H1 (cell line): ENCODE measurements around the gene MYLK3.

Experiments used
- BRCA1 ChIP-seq: IDR thresholded peaks from 2 replicates; pipeline ENCODE4 v1.6.1; 2012; ENCODE audit warnings: low read depth, low read length, improper control_type of control experiment
- CBX5 ChIP-seq: fragments of 300-800, 300-1000 bp; sonication (generic); IDR thresholded peaks from 2 replicates; pipeline ENCODE4 v1.7.1; 2016; ENCODE audit warnings: antibody characterized with exemption, low read length, low read depth
- CHD2 ChIP-seq: IDR thresholded peaks from 2 replicates; pipeline ENCODE4 v1.6.1; 2012; ENCODE audit warnings: low read length, improper control_type of control experiment
- CTBP2 ChIP-seq: IDR thresholded peaks from 2 replicates; pipeline ENCODE4 v1.7.0; 2011; ENCODE audit warnings: borderline replicate concordance, mild to moderate bottlenecking, moderate library complexity, mixed read lengths, low read length; ENCODE audit not compliant: insufficient read depth, insufficient read length
- CTCF ChIP-seq, 3 experiments: IDR thresholded peaks; 1 replicate in 2 of 3; 2 replicates in 1 of 3; pipeline versions ENCODE4 v1.5.1 to v1.6.1; 2011; ENCODE audit warnings: low read length in 3 of 3, mild to moderate bottlenecking in 3 of 3, inconsistent platforms in 2 of 3, low read depth in 1 of 3, moderate library complexity in 1 of 3; ENCODE audit not compliant: insufficient read depth in 1 of 3; ENCODE audit errors: control extremely low read depth in 1 of 3
- FOSL1 ChIP-seq: IDR thresholded peaks from 2 replicates; pipeline ENCODE4 v1.6.1; 2011; ENCODE audit warnings: mild to moderate bottlenecking, low read depth, low read length, moderate library complexity; ENCODE audit not compliant: insufficient read depth
- HDAC6 ChIP-seq: IDR thresholded peaks from one replicate; pipeline ENCODE4 v1.7.1; 2012; ENCODE audit warnings: low read depth, mild to moderate bottlenecking, inconsistent platforms, low read length, moderate library complexity
- POLR2A ChIP-seq, 2 experiments: IDR thresholded peaks; 1 replicate in 1 of 2; 2 replicates in 1 of 2; pipeline ENCODE4 v1.6.1; 2011; ENCODE audit warnings: low read depth in 2 of 2, low read length in 2 of 2, mild to moderate bottlenecking in 2 of 2; ENCODE audit errors: control extremely low read depth in 1 of 2
- POLR2AphosphoS5 ChIP-seq: IDR thresholded peaks from 2 replicates; pipeline ENCODE4 v1.6.1; 2011; ENCODE audit warnings: low read depth, low read length
- RAD21 ChIP-seq, 2 experiments: IDR thresholded peaks in 1 of 2; conservative IDR thresholded peaks in 1 of 2; 2 replicates each; pipeline ENCODE4 v1.6.1; 2011; ENCODE audit warnings: low read depth in 2 of 2, low read length in 2 of 2, improper control_type of control experiment in 1 of 2, inconsistent platforms in 1 of 2, mild to moderate bottlenecking in 1 of 2, moderate library complexity in 1 of 2
- TAF1 ChIP-seq: IDR thresholded peaks from 2 replicates; pipeline ENCODE4 v1.6.1; 2011; ENCODE audit warnings: mild to moderate bottlenecking, low read depth, low read length
- ZNF274 ChIP-seq: IDR thresholded peaks from 2 replicates; pipeline ENCODE4 v1.7.0; 2012; ENCODE audit warnings: low read length, borderline replicate concordance; ENCODE audit errors: extremely low read depth
- TF ChIP-seq, protein P1 (sequence below): IDR thresholded peaks from 2 replicates; pipeline ENCODE4 v1.6.1; 2012; ENCODE audit warnings: low read length, inconsistent platforms

DNA sequence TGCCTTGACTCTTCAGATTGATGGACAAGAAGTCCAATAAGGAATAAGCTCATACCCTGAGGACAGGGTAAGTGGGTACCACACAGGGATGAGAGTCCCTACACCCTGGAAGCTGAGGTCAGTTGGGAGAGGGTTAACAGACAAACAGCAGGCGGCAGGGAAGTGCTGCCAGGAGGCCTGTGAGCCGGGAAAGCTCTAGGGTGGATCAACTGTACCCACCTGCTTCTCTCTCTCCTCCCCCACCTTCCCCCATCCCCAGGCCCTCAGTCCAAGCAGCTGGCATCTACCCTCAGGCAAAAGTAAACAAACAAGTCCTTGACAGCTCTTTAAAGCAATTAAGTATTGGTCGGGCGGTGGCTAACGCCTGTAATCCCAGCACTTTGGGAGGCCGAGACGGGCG, 20.7 kb upstream of the MYLK3 start:
- TF ChIP-seq CBX5 (no peak), HDAC6 (no peak), POLR2AphosphoS5 (no peak), POLR2A (IDR thresholded peaks at IDR 0.05; ENCODE audit: control extremely low read depth in 1 of 2, low read depth in 2 of 2, low read length in 2 of 2) (no peak), CHD2 (no peak), CTCF (IDR thresholded peaks at IDR 0.05; ENCODE audit: control extremely low read depth in 1 of 3, insufficient read depth in 1 of 3, low read depth in 1 of 3, low read length in 3 of 3) (no peak), FOSL1 (no peak), TAF1 (no peak), BRCA1 (no peak), ZNF274 (no peak), RAD21 (IDR thresholded peaks at IDR 0.05 in 1 of 2, conservative IDR thresholded peaks at IDR 0.05 in 1 of 2; ENCODE audit: low read depth in 2 of 2, low read length in 2 of 2) (no peak), CTBP2 (no peak)
- TF ChIP-seq, protein P1, sequence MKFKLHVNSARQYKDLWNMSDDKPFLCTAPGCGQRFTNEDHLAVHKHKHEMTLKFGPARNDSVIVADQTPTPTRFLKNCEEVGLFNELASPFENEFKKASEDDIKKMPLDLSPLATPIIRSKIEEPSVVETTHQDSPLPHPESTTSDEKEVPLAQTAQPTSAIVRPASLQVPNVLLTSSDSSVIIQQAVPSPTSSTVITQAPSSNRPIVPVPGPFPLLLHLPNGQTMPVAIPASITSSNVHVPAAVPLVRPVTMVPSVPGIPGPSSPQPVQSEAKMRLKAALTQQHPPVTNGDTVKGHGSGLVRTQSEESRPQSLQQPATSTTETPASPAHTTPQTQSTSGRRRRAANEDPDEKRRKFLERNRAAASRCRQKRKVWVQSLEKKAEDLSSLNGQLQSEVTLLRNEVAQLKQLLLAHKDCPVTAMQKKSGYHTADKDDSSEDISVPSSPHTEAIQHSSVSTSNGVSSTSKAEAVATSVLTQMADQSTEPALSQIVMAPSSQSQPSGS: no peak
